ENCODE data around the gene NDRG2. TPM values are rescaled to one million over a fixed set of nuclear protein-coding genes. Genes with fewer than 3 reads are reported as not detected.

Gene NDRG2
- total and polyA plus RNA-seq, 8 donors, result 25.6 to 158 (median 131) TPM

GRCh38 chr14:21071225-21072030 lies 46.6 kb upstream of the NDRG2 start:
- no peak for TF ChIP-seq CTCF (IDR thresholded peaks at IDR 0.05)
- peak; percentile 70 for ATAC-seq
- intact Hi-C loops (cut with DNase I), result no loop called here

DNA sequence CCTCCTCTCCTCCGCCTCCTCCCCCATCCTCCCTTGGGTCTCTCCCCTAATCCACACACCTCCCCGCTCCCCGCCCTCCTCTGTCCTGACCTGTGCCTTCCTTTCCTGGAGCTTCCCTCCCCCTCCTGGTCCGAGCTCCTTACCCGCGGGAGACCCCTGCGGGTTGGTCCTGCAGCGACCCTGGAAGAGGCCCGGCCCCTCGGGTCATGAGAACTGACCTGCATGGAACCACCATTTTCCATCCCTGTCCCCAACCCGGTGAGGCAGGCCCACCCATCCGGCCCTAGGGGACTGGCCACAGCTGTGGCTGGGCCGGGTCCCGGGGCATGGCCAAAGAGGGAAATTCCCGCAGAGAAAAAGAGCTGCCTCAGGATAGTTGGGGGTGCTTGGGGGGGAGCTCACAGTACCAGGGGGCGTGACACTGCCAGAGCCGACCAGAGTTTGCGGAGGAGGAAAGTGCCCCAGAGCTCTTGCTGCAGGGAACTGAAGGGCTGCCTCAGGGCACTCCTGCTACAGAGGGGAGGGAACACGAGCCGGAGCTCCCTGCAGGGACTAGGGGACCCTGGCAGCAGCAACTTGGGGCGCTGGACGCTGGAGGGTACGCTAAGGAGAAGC lies 45.9 kb upstream of the NDRG2 start:
- intact Hi-C loops (cut with DNase I), result no loop called here
- Histone ChIP-seq H3K4me1 (peaks cover 17 to 44% of the 10 kb centered on the region in 2 donors), H3K4me3 (peak overlapping the region; percentile 67 to 74), H3K36me3 (peaks cover 0 to 20% of the 10 kb centered on the region in 2 donors), H3K9me3 (no peaks in the 10 kb centered on the region), H3K27ac (peak overlapping the region; percentile 88 to 89), H3K27me3 (peaks cover 4 to 32% of the 10 kb centered on the region in 2 donors)
- ATAC-seq (peak; percentile 48), DNase-seq (peak in 3 of 4 donors; percentile 56 to 82 (median 60))
- no peak for TF ChIP-seq CTCF (IDR thresholded peaks at IDR 0.05)

More at GRCh38 chr14:21071225-21072030, 46.6 kb upstream of the NDRG2 start:
- H3K27me3 ChIP-seq, result peaks cover 4 to 32% of the 10 kb centered on the region in 2 donors
- H3K9me3 ChIP-seq, result no peaks in the 10 kb centered on the region
- peaks cover 17 to 44% of the 10 kb centered on the region in 2 donors for H3K4me1 ChIP-seq
- peak overlapping the region; percentile 88 to 89 for H3K27ac ChIP-seq
- H3K36me3 ChIP-seq, result peaks cover 0 to 27% of the 10 kb centered on the region in 2 donors
- peak; percentile 89 to 96 (median 94) for DNase-seq
- H3K4me3 ChIP-seq, result peak overlapping the region; percentile 67 to 74

- peaks cover 4 to 32% of the 10 kb centered on the region in 2 donors for H3K27me3 ChIP-seq
- TF ChIP-seq CTCF (IDR thresholded peaks at IDR 0.05), result no peak
- ATAC-seq (peak; percentile 67), DNase-seq (peak in 2 of 4 donors; percentile 78 to 91)
- peaks cover 0 to 14% of the 10 kb centered on the region in 2 donors for H3K36me3 ChIP-seq
- peak within 1 kb of the TSS; percentile 88 to 89 for H3K27ac ChIP-seq
- H3K4me3 ChIP-seq, result peak within 1 kb of the TSS; percentile 67 to 74
- peaks cover 17 to 44% of the 10 kb centered on the region in 2 donors for H3K4me1 ChIP-seq
- no peaks in the 10 kb centered on the region for H3K9me3 ChIP-seq
- intact Hi-C loops (cut with DNase I), result no loop called here
Measured at GRCh38 chr14:21070083-21070609, 45.3 kb upstream of the NDRG2 start, which contains the start of gene ARHGEF40. Gene ARHGEF40, plus strand, starts transcription at chr14:21070304. Its CDS starts 93 bp downstream, at chr14:21070397.

GRCh38 chr14:21069388-21070082 lies 44.7 kb upstream of the NDRG2 start:
- Histone ChIP-seq H3K4me3 (peak overlapping the region; percentile 67 to 74), H3K36me3 (peaks cover 0 to 8% of the 10 kb centered on the region in 2 donors), H3K27me3 (peaks cover 4 to 32% of the 10 kb centered on the region in 2 donors), H3K27ac (peak overlapping the region; percentile 88 to 89), H3K9me3 (no peaks in the 10 kb centered on the region), H3K4me1 (peaks cover 17 to 44% of the 10 kb centered on the region in 2 donors)
- intact Hi-C loops (cut with DNase I), result no loop called here
- no peak for TF ChIP-seq CTCF (IDR thresholded peaks at IDR 0.05)
- ATAC-seq (peak; percentile 2), DNase-seq (peak in 3 of 4 donors; percentile 64 to 69 (median 65))
